Stomach (tissue), 4 donors: Measurements from ENCODE around the gene CTF1.

Source experiments
- EP300 ChIP-seq: sonication (generic); formaldehyde crosslinking; IDR thresholded peaks from one replicate; pipeline ENCODE4 v1.6.1; 2017; ENCODE audit warnings: antibody characterized with exemption
- POLR2A ChIP-seq, 4 donors: fragments of 450-650 bp; IDR thresholded peaks; one replicate each; pipeline ENCODE4 v1.6.1; 2016; ENCODE audit warnings: antibody characterized with exemption in 4 of 4, control low read depth in 2 of 4, mild to moderate bottlenecking in 1 of 4, moderate library complexity in 1 of 4
- POLR2AphosphoS5 ChIP-seq, 3 donors: sonication (generic); formaldehyde crosslinking; IDR thresholded peaks; one replicate each; pipeline ENCODE4 v1.6.1; 2016; ENCODE audit warnings: antibody characterized with exemption in 3 of 3
- TF ChIP-seq, protein P1 (sequence below), 7 experiments: fragments of 450-650 bp in 4 of 7; fragments of 200-600 bp in 3 of 7; sonication (generic) in 3 of 7; IDR thresholded peaks; one replicate each; pipeline ENCODE4 v1.5.1; 2016 to 2019; ENCODE audit warnings: antibody characterized with exemption in 7 of 7, control low read depth in 2 of 7, mild to moderate bottlenecking in 1 of 7

GRCh38 chr16:30867747-30868146 lies 28.7 kb upstream of the CTF1 start:
- TF ChIP-seq EP300: no peak
- TF ChIP-seq, protein P1, sequence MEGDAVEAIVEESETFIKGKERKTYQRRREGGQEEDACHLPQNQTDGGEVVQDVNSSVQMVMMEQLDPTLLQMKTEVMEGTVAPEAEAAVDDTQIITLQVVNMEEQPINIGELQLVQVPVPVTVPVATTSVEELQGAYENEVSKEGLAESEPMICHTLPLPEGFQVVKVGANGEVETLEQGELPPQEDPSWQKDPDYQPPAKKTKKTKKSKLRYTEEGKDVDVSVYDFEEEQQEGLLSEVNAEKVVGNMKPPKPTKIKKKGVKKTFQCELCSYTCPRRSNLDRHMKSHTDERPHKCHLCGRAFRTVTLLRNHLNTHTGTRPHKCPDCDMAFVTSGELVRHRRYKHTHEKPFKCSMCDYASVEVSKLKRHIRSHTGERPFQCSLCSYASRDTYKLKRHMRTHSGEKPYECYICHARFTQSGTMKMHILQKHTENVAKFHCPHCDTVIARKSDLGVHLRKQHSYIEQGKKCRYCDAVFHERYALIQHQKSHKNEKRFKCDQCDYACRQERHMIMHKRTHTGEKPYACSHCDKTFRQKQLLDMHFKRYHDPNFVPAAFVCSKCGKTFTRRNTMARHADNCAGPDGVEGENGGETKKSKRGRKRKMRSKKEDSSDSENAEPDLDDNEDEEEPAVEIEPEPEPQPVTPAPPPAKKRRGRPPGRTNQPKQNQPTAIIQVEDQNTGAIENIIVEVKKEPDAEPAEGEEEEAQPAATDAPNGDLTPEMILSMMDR (IDR thresholded peaks at IDR 0.05): no peak
- TF ChIP-seq POLR2A (IDR thresholded peaks at IDR 0.05): no peak
- no peak for TF ChIP-seq POLR2AphosphoS5 (IDR thresholded peaks at IDR 0.05)
